Glutamatergic neuron (in vitro differentiated cells): Measurements from ENCODE around the gene APC2. TPM values are rescaled to one million over a fixed set of nuclear protein-coding genes. Genes with fewer than 3 reads are reported as not detected.
A peak's percentile ranks its signal among the peaks of the same experiment; 100 is the strongest.

ENCODE experiments used
- DNase-seq: peaks from one replicate; pipeline ENCODE4 v3.0.0; 2022
- H3K27ac Mint-ChIP-seq: one replicate; pipeline ENCODE4 v1.8.0; 2020; ENCODE audit warnings: mild to moderate bottlenecking, mixed read lengths, inconsistent platforms; ENCODE audit not compliant: unreplicated experiment
- H3K27me3 Mint-ChIP-seq: one replicate; pipeline ENCODE4 v1.8.0; 2020; ENCODE audit warnings: mild to moderate bottlenecking, moderate library complexity, mixed read lengths, inconsistent platforms; ENCODE audit not compliant: unreplicated experiment
- H3K36me3 Mint-ChIP-seq: one replicate; pipeline ENCODE4 v1.8.0; 2020; ENCODE audit warnings: mild to moderate bottlenecking, mixed read lengths, inconsistent platforms; ENCODE audit not compliant: unreplicated experiment
- H3K4me1 Mint-ChIP-seq: one replicate; pipeline ENCODE4 v1.8.0; 2020; ENCODE audit warnings: mild to moderate bottlenecking, low read depth, mixed read lengths, inconsistent platforms; ENCODE audit not compliant: unreplicated experiment
- H3K4me3 Mint-ChIP-seq: one replicate; pipeline ENCODE4 v1.8.0; 2020; ENCODE audit warnings: mild to moderate bottlenecking, mixed read lengths, inconsistent platforms; ENCODE audit not compliant: unreplicated experiment
- H3K9me3 Mint-ChIP-seq: one replicate; pipeline ENCODE4 v1.8.0; 2020; ENCODE audit warnings: mild to moderate bottlenecking, moderate library complexity, mixed read lengths, inconsistent platforms; ENCODE audit not compliant: unreplicated experiment
- total RNA-seq: library from RNA; stranded (reverse); fragmentation: NEBNext Ultra II Directional; extraction: Animal tissue kit (Norgen Biotek cat#: 25700); gene quantifications from one replicate; pipeline ENCODE4 v1.2.1, GENCODE V29; 2021; ENCODE audit not compliant: unreplicated experiment
- TF ChIP-seq, protein P1 (sequence below): fragments of 200-600 bp; sonication (generic); IDR thresholded peaks from one replicate; pipeline ENCODE4 v1.5.0; 2021; ENCODE audit not compliant: partially characterized antibody, unreplicated experiment

APC2 gene
- total RNA-seq, 1 donor from 2014 or later, result 371 TPM

DNA sequence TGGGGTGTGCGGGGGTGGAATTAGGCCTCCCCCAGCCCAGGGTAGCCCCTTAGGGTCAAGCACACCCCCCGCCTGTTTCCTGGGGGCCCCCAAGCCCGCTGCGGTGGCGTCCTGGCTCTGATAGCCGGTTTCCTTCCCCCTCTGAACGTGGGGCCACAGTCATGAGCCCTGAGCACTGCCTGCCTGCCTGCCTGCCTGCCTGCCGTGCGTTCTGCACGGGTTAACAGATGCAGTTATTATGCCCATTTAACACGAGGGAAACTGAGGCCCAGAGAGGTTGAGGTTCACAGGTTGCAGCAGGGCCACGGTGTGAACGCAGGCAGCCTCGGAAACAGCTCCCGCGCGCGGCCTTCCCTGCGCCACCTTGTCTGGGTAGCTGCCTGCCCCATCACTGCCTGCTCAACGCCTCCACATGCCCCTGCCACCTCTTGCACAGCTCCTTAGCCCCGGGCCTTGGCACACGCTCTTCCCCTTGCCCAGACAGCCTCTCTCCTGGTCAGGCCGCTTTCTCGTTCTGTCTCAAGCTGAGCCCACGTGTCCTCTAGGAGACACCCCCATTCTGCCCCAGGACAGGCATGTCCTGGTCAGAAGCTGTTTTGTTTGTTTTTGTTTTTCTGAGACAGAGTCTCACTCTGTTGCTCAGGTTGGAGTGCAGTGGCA, 47.4 kb upstream of the APC2 start:
- Mint-ChIP-seq H3K27ac (no peak overlapping the region), H3K4me1 (no peaks in the 10 kb centered on the region), H3K27me3 (peaks cover 2% of the 10 kb centered on the region), H3K36me3 (no peaks in the 10 kb centered on the region), H3K4me3 (peak overlapping the region; percentile 80), H3K9me3 (peaks cover 8% of the 10 kb centered on the region)
- no peak for DNase-seq
- TF ChIP-seq, protein P1, sequence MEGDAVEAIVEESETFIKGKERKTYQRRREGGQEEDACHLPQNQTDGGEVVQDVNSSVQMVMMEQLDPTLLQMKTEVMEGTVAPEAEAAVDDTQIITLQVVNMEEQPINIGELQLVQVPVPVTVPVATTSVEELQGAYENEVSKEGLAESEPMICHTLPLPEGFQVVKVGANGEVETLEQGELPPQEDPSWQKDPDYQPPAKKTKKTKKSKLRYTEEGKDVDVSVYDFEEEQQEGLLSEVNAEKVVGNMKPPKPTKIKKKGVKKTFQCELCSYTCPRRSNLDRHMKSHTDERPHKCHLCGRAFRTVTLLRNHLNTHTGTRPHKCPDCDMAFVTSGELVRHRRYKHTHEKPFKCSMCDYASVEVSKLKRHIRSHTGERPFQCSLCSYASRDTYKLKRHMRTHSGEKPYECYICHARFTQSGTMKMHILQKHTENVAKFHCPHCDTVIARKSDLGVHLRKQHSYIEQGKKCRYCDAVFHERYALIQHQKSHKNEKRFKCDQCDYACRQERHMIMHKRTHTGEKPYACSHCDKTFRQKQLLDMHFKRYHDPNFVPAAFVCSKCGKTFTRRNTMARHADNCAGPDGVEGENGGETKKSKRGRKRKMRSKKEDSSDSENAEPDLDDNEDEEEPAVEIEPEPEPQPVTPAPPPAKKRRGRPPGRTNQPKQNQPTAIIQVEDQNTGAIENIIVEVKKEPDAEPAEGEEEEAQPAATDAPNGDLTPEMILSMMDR, result no peak

DNA sequence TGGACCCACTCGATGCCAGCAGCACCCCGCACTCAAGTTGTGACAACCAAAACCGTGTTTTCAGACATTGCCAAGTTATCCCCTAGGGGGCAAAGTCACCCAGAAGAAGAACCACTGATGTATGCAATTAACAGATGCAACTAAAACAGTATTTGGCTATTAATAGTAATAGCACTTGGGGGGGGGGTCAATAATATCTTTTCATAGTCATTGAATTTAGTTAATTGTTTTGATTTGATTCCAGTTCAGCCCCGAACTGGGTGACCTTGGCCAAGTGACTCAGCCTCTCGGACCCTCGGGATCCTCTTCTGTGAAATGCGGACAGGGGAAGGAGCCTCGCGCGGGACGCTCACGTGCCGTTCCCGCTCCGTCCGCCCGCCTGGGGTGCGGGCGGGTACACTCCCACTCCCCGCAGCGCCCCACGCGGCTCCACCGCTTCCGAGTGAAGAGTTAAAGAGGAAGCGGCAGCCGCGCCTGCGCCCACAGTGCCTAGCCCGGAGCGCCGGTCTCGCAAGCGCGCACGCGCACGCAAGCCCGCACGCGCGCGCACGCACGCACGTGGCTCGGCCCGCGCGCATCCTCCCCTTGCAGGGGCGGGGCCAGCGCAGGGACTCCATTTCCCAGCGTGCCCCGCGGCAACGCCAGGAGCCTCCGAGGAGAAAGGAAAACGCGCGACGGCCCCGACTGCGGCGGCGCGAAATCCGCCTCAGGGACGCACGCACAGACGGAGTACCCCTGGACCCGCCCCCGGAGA, 43.0 kb upstream of the APC2 start:
- peak overlapping the region; percentile 31 for H3K27ac Mint-ChIP-seq
- peaks cover 7% of the 10 kb centered on the region for H3K27me3 Mint-ChIP-seq
- TF ChIP-seq, protein P1, result no peak
- H3K4me3 Mint-ChIP-seq, result peak overlapping the region; percentile 71
- H3K4me1 Mint-ChIP-seq, result peaks cover 28% of the 10 kb centered on the region
- DNase-seq, result peak; percentile 99
- peaks cover 17% of the 10 kb centered on the region for H3K9me3 Mint-ChIP-seq
- H3K36me3 Mint-ChIP-seq, result no peaks in the 10 kb centered on the region

DNA sequence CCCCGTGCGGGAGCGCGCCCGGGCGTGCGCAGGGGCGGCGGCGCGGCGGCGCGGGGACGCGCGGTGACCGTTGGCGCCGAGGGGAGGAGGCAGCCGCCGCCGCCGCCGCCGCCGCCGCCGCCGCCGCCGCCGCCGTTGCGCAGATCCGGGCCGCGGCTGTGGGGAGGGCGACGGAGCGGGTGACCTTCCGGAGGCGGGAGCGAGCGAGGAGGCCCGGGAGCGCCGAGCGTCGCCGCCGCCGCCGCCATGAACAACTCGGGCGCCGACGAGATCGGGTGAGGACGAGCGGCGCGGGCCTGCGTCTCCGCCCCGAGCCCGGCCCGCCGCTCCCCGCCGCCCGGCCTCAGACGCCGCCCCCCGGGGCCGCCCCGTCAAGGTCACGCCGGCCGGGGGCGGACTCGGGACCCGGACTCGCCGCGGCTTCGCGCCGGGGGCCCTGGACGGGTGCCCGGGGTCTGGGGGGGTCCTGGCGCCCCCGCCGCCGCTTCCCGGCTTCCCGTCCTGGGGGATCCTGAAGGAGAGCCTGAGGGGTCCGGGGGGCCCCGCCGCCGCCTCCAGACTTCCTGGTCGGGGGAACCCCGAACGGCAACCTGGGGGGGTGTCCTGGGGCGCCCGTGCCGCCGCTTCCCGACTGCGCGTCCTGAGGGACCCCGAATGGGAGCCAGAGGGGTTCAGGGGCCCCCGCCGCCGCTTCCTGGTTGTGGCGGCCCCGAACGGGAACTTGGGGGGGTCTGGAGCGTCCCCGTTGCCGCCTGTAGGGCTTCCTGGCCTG, 42.2 kb upstream of the APC2 start, which contains the start of gene DAZAP1:
TSS of gene DAZAP1 (plus strand) at position 59 of the 772 bp plus-strand sequence. CDS start at position 247, 188 bp downstream.
- peak within 1 kb of the TSS; percentile 71 for H3K4me3 Mint-ChIP-seq
- H3K27ac Mint-ChIP-seq, result peak within 1 kb of the TSS; percentile 31
- H3K9me3 Mint-ChIP-seq, result peaks cover 17% of the 10 kb centered on the region
- no peak for DNase-seq
- H3K27me3 Mint-ChIP-seq, result peaks cover 7% of the 10 kb centered on the region
- peaks cover 32% of the 10 kb centered on the region for H3K4me1 Mint-ChIP-seq
- no peaks in the 10 kb centered on the region for H3K36me3 Mint-ChIP-seq
- TF ChIP-seq, protein P1, result no peak

DNA sequence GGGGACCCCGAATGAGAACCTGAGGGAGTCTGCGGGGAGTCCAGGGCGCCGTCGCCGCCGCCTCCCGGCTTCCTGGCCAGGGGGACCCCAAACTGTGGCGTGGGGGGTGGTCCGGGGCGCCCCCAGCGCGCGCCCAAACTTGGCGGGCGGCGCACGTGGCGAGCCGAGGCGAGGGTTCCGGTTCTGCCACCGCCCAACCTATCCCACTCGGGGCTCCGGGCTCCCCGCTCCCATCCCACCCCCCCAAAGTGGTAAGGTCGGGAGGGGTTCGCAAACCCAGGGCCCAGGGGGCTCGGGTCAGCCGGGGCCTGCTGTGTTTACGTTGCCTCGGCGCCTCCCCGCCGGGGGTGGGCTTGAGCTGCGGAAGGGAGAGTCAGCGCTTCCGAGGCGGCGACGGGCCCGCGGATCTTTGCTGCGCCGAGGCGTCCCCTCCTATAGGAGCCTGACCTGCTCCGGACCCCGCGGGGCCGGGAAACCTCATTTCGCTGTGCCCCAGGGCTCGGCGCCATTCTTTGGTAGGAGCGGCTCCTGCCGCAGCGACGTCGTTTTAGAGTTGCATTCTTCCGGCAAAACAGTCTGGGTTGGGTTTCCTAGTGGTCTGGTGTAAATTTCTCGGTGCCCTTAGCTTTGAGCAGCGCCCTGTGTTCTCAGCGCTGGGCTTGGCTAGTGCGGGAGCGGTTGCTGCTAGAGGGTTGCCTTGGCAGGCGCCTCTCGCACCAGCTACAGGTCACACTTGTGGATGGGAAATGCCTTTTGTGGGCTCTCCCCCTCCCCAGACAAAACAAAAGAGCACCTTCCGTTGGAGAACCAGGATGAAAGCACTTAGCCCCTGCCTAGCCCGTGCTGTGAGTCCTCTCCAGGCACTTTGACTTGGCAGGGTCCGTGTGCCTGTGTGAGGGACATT, 41.4 kb upstream of the APC2 start:
- peaks cover 15% of the 10 kb centered on the region for H3K9me3 Mint-ChIP-seq
- peak overlapping the region; percentile 96 for H3K4me3 Mint-ChIP-seq
- H3K27ac Mint-ChIP-seq, result peak overlapping the region; percentile 77
- peaks cover 32% of the 10 kb centered on the region for H3K4me1 Mint-ChIP-seq
- peak; percentile 71 for DNase-seq
- H3K36me3 Mint-ChIP-seq, result no peaks in the 10 kb centered on the region
- peaks cover 7% of the 10 kb centered on the region for H3K27me3 Mint-ChIP-seq
- TF ChIP-seq, protein P1, result no peak
